Esophagus squamous epithelium (tissue), 5 donors: ENCODE data around the gene RNF180. TPM values are rescaled to one million over a fixed set of nuclear protein-coding genes. Genes with fewer than 3 reads are reported as not detected.
A peak's percentile ranks its signal among the peaks of the same experiment; 100 is the strongest.

Experiments
- DNase-seq: peaks from one replicate; lab custom pipeline; 2025; lab: John Stamatoyannopoulos, UW
- H3K27ac ChIP-seq, 4 donors: fragments of 200-600 bp; sonication (generic); one replicate each; pipeline ENCODE4 v1.5.1; 2016 to 2019; ENCODE audit warnings: mild to moderate bottlenecking in 1 of 4
- H3K27me3 ChIP-seq, 4 donors: fragments of 200-600 bp; sonication (generic); 1 replicate in 3 of 4; 2 replicates in 1 of 4; pipeline versions ENCODE4 v1.5.1 to v1.6.0; 2017 to 2021; ENCODE audit warnings: antibody characterized with exemption in 1 of 4
- H3K36me3 ChIP-seq, 3 donors: fragments of 200-600 bp; sonication (generic); one replicate each; pipeline ENCODE4 v1.5.1; 2016 to 2019
- H3K4me1 ChIP-seq, 3 donors: fragments of 200-600 bp; sonication (generic); one replicate each; pipeline ENCODE4 v1.5.1; 2017 to 2019
- H3K4me3 ChIP-seq, 4 donors: fragments of 200-600 bp; sonication (generic); 1 replicate in 3 of 4; 2 replicates in 1 of 4; pipeline ENCODE4 v1.5.1; 2016 to 2019; ENCODE audit warnings: mild to moderate bottlenecking in 2 of 4, moderate library complexity in 1 of 4
- H3K9me3 ChIP-seq, 3 donors: fragments of 200-600 bp; sonication (generic); one replicate each; pipeline ENCODE4 v1.5.1; 2016 to 2019
- CTCF ChIP-seq, 6 experiments: fragments of 450-650 bp in 4 of 6; fragments of 200-600 bp in 2 of 6; sonication (generic) in 2 of 6; IDR thresholded peaks; one replicate each; pipeline ENCODE4 v1.5.1; 2016 to 2019; ENCODE audit warnings: antibody characterized with exemption in 6 of 6, mild to moderate bottlenecking in 4 of 6, moderate library complexity in 4 of 6
- POLR2A ChIP-seq, 4 donors: fragments of 450-650 bp; IDR thresholded peaks; one replicate each; pipeline ENCODE4 v1.6.1; 2017; ENCODE audit warnings: antibody characterized with exemption in 4 of 4, mild to moderate bottlenecking in 4 of 4, moderate library complexity in 3 of 4
- WGBS, 2 donors: methylation state at CpG; one replicate each; pipeline ENCODE4 v1.1.5; 2018; 5-methylcytosine and 5-hydroxymethylcytosine counted together
- intact Hi-C: fragments of 100-400 bp; cut with DNase I; formaldehyde crosslinking; loops from one replicate; pipeline ENCODE4 v1.15.0; 2022
- total RNA-seq, 4 donors: library from RNA; depleted of rRNA; stranded (reverse); fragments of >200 nt; gene quantifications; one replicate each; pipeline ENCODE4 v1.1.0, GENCODE V29; 2016
- donor health status: DM: yes; HTN: yes; CAD: no.

The RNF180 gene
- total RNA-seq, 4 donors from 2014 or later = 2.1 to 9.5 (median 3.3) TPM

- 11 to 12% methylated on average over 1 of the region's 1 CpG for WGBS, 2 donors
- no peak overlapping the region for H3K4me3 ChIP-seq
- no peak overlapping the region for H3K27ac ChIP-seq
- no peaks in the 10 kb centered on the region for H3K4me1 ChIP-seq
- H3K36me3 ChIP-seq = peaks cover 0 to 2% (median 0%) of the 10 kb centered on the region in 3 donors
- no peak for DNase-seq
- peak in 3 of 6 experiments; percentile 23 to 44 (median 36) for TF ChIP-seq CTCF (IDR thresholded peaks at IDR 0.05)
- no peak for TF ChIP-seq POLR2A (IDR thresholded peaks at IDR 0.05)
- intact Hi-C loops = no loop called here
- no peaks in the 10 kb centered on the region for H3K27me3 ChIP-seq
- H3K9me3 ChIP-seq = no peaks in the 10 kb centered on the region
Measured at GRCh38 chr5:64207978-64208377, 42.3 kb downstream of the RNF180 start.

- Histone ChIP-seq H3K36me3 (peaks cover 0 to 7% (median 0%) of the 10 kb centered on the region in 3 donors), H3K4me1 (no peaks in the 10 kb centered on the region), H3K4me3 (no peak overlapping the region), H3K9me3 (no peaks in the 10 kb centered on the region), H3K27me3 (no peaks in the 10 kb centered on the region), H3K27ac (no peak overlapping the region)
- no peak for DNase-seq
- TF ChIP-seq CTCF (IDR thresholded peaks at IDR 0.05) (no peak), POLR2A (IDR thresholded peaks at IDR 0.05) (no peak)
- intact Hi-C loops = no loop called here
Measured at GRCh38 chr5:64209353-64209752, 43.7 kb downstream of the RNF180 start.

- H3K27ac ChIP-seq = no peak overlapping the region
- H3K27me3 ChIP-seq = no peaks in the 10 kb centered on the region
- no peak overlapping the region for H3K4me3 ChIP-seq
- intact Hi-C loops = no loop called here
- peaks cover 0 to 7% (median 0%) of the 10 kb centered on the region in 3 donors for H3K36me3 ChIP-seq
- DNase-seq = no peak
- no peak for TF ChIP-seq CTCF (IDR thresholded peaks at IDR 0.05)
- no peak for TF ChIP-seq POLR2A (IDR thresholded peaks at IDR 0.05)
- no peaks in the 10 kb centered on the region for H3K4me1 ChIP-seq
- no peaks in the 10 kb centered on the region for H3K9me3 ChIP-seq
Measured at GRCh38 chr5:64210866-64211265, 45.2 kb downstream of the RNF180 start.

GRCh38 chr5:64213011-64213410 lies 47.4 kb downstream of the RNF180 start:
- TF ChIP-seq CTCF (IDR thresholded peaks at IDR 0.05) (no peak), POLR2A (IDR thresholded peaks at IDR 0.05) (no peak)
- no peaks in the 10 kb centered on the region for H3K4me1 ChIP-seq
- no peaks in the 10 kb centered on the region for H3K9me3 ChIP-seq
- H3K36me3 ChIP-seq = peaks cover 0 to 7% (median 0%) of the 10 kb centered on the region in 3 donors
- no peaks in the 10 kb centered on the region for H3K27me3 ChIP-seq
- intact Hi-C loops = no loop called here
- DNase-seq = no peak
- no peak overlapping the region for H3K27ac ChIP-seq
- 66 to 87% methylated on average over 2 of the region's 2 CpGs for WGBS, 2 donors
- no peak overlapping the region for H3K4me3 ChIP-seq

- no peak overlapping the region for H3K27ac ChIP-seq
- intact Hi-C loops = no loop called here
- no peaks in the 10 kb centered on the region for H3K4me1 ChIP-seq
- TF ChIP-seq POLR2A (IDR thresholded peaks at IDR 0.05) = no peak
- no peak for TF ChIP-seq CTCF (IDR thresholded peaks at IDR 0.05)
- H3K9me3 ChIP-seq = no peaks in the 10 kb centered on the region
- no peak for DNase-seq
- WGBS, 2 donors = 71 to 76% methylated on average over 4 to 5 of the region's 5 CpGs
- H3K36me3 ChIP-seq = peaks cover 0 to 7% (median 0%) of the 10 kb centered on the region in 3 donors
- H3K27me3 ChIP-seq = no peaks in the 10 kb centered on the region
- no peak overlapping the region for H3K4me3 ChIP-seq
Measured at GRCh38 chr5:64213531-64213930, 47.9 kb downstream of the RNF180 start.
